NCI-H82 treated with DMSO at 0.1 percent for 48 hours (cell line): Measurements from ENCODE around the gene PACSIN2.
"Not testable (repeated sequence)": the region's sequence is repeated elsewhere in the genome, so short reads cannot be mapped to it uniquely, and the experiment has no call there.

Experiments
- DNase-seq: peaks from one replicate; lab custom pipeline; 2025; ENCODE audit not compliant: unreplicated experiment; lab: John Stamatoyannopoulos, UW

Gene PACSIN2

GRCh38 chr22:43011079-43011478, 3.9 kb downstream of the PACSIN2 start:
- DNase-seq = no peak

- DNase-seq = no peak
Measured at GRCh38 chr22:43009444-43009843, 5.5 kb downstream of the PACSIN2 start.

GRCh38 chr22:43008921-43009320, 6.0 kb downstream of the PACSIN2 start:
- DNase-seq = no peak

GRCh38 chr22:43008509-43008908, 6.4 kb downstream of the PACSIN2 start:
- no peak for DNase-seq

GRCh38 chr22:43007519-43008102, 7.3 kb downstream of the PACSIN2 start:
- no peak for DNase-seq

- DNase-seq = no peak
Measured at GRCh38 chr22:43006753-43007152, 8.2 kb downstream of the PACSIN2 start.

- DNase-seq = no peak
Measured at GRCh38 chr22:43006016-43006505, 8.9 kb downstream of the PACSIN2 start.

GRCh38 chr22:43005106-43005505, 9.8 kb downstream of the PACSIN2 start:
- no peak for DNase-seq

GRCh38 chr22:43004362-43005035, 10.4 kb downstream of the PACSIN2 start:
- DNase-seq = no peak

GRCh38 chr22:43002202-43002586, 12.8 kb downstream of the PACSIN2 start:
- DNase-seq = no peak

- no peak for DNase-seq
Measured at GRCh38 chr22:43001271-43002201, 13.4 kb downstream of the PACSIN2 start.

- no peak for DNase-seq
Measured at GRCh38 chr22:43000441-43001175, 14.3 kb downstream of the PACSIN2 start.

GRCh38 chr22:42997582-42998090, 17.3 kb downstream of the PACSIN2 start:
- DNase-seq = no peak

- no peak for DNase-seq
Measured at GRCh38 chr22:42996646-42997365, 18.1 kb downstream of the PACSIN2 start.

GRCh38 chr22:42995654-42996053, 19.3 kb downstream of the PACSIN2 start:
- not testable (repeated sequence) for DNase-seq

GRCh38 chr22:42994917-42995562, 19.9 kb downstream of the PACSIN2 start:
- no peak for DNase-seq

GRCh38 chr22:42994276-42994916, 20.6 kb downstream of the PACSIN2 start:
- no peak for DNase-seq

- DNase-seq = no peak
Measured at GRCh38 chr22:42993651-42994275, 21.2 kb downstream of the PACSIN2 start.
